Body of pancreas (tissue), 4 donors: ENCODE results near the gene ARL6IP1.

ENCODE experiments used
- CTCF ChIP-seq, 7 experiments: fragments of 450-650 bp in 4 of 7; fragments of 200-600 bp in 3 of 7; sonication (generic) in 3 of 7; IDR thresholded peaks; one replicate each; pipeline ENCODE4 v1.5.1; 2016 to 2019; ENCODE audit warnings: antibody characterized with exemption in 7 of 7
- POLR2A ChIP-seq, 3 donors: fragments of 450-650 bp; IDR thresholded peaks; one replicate each; pipeline ENCODE4 v1.6.1; 2016; ENCODE audit warnings: antibody characterized with exemption in 3 of 3, mild to moderate bottlenecking in 2 of 3

- TF ChIP-seq CTCF (IDR thresholded peaks at IDR 0.05) (no peak), POLR2A (IDR thresholded peaks at IDR 0.05) (no peak)
Observed at GRCh38 chr16:18803569-18804462, 2.5 kb upstream of the ARL6IP1 start.
